ENCODE data around the gene GZF1. TPM values are rescaled to one million over a fixed set of nuclear protein-coding genes. Genes with fewer than 3 reads are reported as not detected.
A peak's percentile ranks its signal among the peaks of the same experiment; 100 is the strongest.

The GZF1 gene
- total RNA-seq (10 to 100 TPM; 11.1 to 31.7 (median 19.6) TPM), polyA plus RNA-seq (10 to 100 TPM in 1 of 3 donors, 1 to 10 TPM in 2; 8.0 to 19.5 (median 8.2) TPM)
- long read RNA-seq, donor 1, full-length matches to known transcripts = 1 of 10 reads
- long read RNA-seq, donor 1, partial matches to known transcripts = 9 of 10 reads
- long read RNA-seq, donor 1, other reads (novel, unspliced or antisense) = 0 of 10 reads
- long read RNA-seq, donor 2, full-length matches to known transcripts = 4 of 4 reads
- long read RNA-seq, donor 2, partial matches to known transcripts = 0 of 4 reads
- long read RNA-seq, donor 2, other reads (novel, unspliced or antisense) = 0 of 4 reads
- long read RNA-seq, donor 3 = 0 reads
- long read RNA-seq, donor 4, partial matches to known transcripts = 1 of 6 reads
- long read RNA-seq, donor 4, other reads (novel, unspliced or antisense) = 5 of 6 reads
- long read RNA-seq, donor 5, full-length matches to known transcripts = 12 of 27 reads
- long read RNA-seq, donor 5, partial matches to known transcripts = 2 of 27 reads
- long read RNA-seq, donor 5, other reads (novel, unspliced or antisense) = 13 of 27 reads
- long read RNA-seq, donor 6, full-length matches to known transcripts = 2 of 6 reads
- long read RNA-seq, donor 6, partial matches to known transcripts = 2 of 6 reads
- long read RNA-seq, donor 6, other reads (novel, unspliced or antisense) = 2 of 6 reads
- long read RNA-seq, donor 7 = 0 reads
- long read RNA-seq, donor 8, full-length matches to known transcripts = 9 of 9 reads
- long read RNA-seq, donor 8, partial matches to known transcripts = 0 of 9 reads
- long read RNA-seq, donor 8, other reads (novel, unspliced or antisense) = 0 of 9 reads
- long read RNA-seq, donor 9 = 0 reads
- long read RNA-seq, donor 10, full-length matches to known transcripts = 2 of 2 reads
- long read RNA-seq, donor 10, partial matches to known transcripts = 0 of 2 reads
- long read RNA-seq, donor 10, other reads (novel, unspliced or antisense) = 0 of 2 reads

DNA sequence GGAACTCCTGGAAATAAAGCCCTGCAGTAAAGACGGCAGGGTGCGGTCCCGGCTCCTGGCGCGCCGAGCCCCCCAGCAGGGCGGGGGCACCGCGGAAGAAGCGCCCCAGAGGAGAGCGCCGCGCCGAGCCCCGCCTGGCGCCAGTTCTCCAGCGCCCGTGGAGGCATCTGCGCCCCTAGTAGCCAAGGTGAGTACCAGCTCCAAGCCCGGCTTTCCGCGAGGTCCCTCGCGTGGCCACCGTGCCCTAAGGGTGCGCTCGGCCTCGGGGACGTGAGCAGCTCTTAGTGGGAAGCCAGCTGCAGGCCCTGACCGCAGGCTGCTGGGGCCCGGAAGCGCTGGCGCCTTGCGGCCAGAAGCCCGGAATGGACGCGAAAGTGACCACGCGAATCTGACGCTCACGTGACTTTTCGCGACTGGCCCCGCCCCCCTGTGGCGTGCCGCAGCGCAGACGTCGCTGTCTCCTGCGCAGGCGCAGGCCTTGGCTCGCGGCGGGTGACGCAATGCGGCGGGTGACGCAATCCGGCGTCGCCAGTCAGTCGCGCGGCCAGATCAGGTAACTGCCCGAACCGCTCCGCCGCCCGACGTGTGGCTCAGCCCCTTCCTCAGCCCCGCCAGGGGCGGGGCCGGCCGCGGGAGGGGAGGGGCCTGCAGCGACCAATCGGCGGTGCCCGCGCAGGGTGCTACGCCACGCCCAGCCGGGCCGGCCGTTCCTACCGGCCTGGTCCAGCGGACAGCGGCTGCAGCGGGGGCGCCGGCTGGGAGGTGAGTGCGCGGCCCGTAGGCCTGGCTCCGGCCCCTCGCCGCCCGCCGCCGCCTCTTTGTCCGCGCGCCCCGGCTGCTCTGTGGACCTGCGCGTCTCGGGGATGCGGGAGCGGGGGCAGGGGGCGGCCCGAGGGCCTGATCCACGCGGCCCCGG, at the start of gene GZF1:
GZF1 (plus strand) TSS at position 707 of the 916 bp plus-strand sequence. CDS start 2,202 bp downstream, outside the sequence.
- Histone ChIP-seq H3K9me3 (replicated peaks in 1 of 3) (no peaks in the 10 kb centered on the region), H3K4me3 (peak within 1 kb of the TSS; percentile 2 to 86 (median 58)), H3K4me1 (replicated peaks in 1 of 2) (peaks cover 25 to 48% of the 10 kb centered on the region in 2 donors), H3K36me3 (replicated peaks in 1 of 2) (peaks cover 0 to 15% of the 10 kb centered on the region in 2 donors), H3K27me3 (no peaks in the 10 kb centered on the region), H3K27ac (peak within 1 kb of the TSS; percentile 98 to 100 (median 100))
- TF ChIP-seq, protein P1, sequence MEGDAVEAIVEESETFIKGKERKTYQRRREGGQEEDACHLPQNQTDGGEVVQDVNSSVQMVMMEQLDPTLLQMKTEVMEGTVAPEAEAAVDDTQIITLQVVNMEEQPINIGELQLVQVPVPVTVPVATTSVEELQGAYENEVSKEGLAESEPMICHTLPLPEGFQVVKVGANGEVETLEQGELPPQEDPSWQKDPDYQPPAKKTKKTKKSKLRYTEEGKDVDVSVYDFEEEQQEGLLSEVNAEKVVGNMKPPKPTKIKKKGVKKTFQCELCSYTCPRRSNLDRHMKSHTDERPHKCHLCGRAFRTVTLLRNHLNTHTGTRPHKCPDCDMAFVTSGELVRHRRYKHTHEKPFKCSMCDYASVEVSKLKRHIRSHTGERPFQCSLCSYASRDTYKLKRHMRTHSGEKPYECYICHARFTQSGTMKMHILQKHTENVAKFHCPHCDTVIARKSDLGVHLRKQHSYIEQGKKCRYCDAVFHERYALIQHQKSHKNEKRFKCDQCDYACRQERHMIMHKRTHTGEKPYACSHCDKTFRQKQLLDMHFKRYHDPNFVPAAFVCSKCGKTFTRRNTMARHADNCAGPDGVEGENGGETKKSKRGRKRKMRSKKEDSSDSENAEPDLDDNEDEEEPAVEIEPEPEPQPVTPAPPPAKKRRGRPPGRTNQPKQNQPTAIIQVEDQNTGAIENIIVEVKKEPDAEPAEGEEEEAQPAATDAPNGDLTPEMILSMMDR (IDR thresholded peaks at IDR 0.05) = peak in 4 of 6 experiments; percentile 10 to 54 (median 22)
- TF ChIP-seq POLR2A (IDR thresholded peaks at IDR 0.05) = peak; percentile 98 to 99
- DNase-seq = peak; percentile 97 to 99 (median 99)
- intact Hi-C loops (cut with DNase I) = loop anchor here (5.0 to 10.0 kb wide), 2 partner anchors 56 to 63 kb away; partner anchors contain the start of gene NAPB (in 1 of the 2)
- WGBS, 4 donors = 0 to 1% (median 0%) methylated on average over 2 to 114 of the region's 114 CpGs

DNA sequence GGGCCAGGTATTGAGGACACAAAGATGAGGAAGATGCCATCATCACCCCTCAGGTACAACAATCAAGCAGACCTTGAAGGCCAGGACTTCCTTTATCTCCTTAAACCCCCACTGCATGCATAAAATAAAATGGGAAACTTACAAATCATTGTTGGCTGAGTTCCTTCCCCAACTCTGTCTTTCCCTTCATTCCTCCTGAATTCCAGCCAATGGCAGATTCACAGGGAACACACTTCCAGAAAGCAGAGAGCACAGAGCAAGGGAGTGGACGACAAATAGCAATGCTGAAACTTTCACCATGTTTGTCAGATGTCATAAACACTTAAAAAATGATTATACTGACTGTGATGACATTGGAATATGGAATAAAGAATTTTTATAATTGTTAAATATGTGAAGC, 48.7 kb upstream of the GZF1 start:
- Histone ChIP-seq H3K27me3 (no peaks in the 10 kb centered on the region), H3K9me3 (replicated peaks in 1 of 3) (no peaks in the 10 kb centered on the region), H3K4me3 (no peak overlapping the region), H3K27ac (no peak overlapping the region), H3K36me3 (replicated peaks in 1 of 2) (no peaks in the 10 kb centered on the region), H3K4me1 (replicated peaks in 1 of 2) (no peaks in the 10 kb centered on the region)
- intact Hi-C loops (cut with DNase I) = no loop called here
- 65 to 75% (median 69%) methylated on average over 1 of the region's 1 CpG for WGBS, 4 donors
- no peak for DNase-seq
- TF ChIP-seq POLR2A (IDR thresholded peaks at IDR 0.05) = no peak
- TF ChIP-seq, protein P1 (IDR thresholded peaks at IDR 0.05) = no peak

DNA sequence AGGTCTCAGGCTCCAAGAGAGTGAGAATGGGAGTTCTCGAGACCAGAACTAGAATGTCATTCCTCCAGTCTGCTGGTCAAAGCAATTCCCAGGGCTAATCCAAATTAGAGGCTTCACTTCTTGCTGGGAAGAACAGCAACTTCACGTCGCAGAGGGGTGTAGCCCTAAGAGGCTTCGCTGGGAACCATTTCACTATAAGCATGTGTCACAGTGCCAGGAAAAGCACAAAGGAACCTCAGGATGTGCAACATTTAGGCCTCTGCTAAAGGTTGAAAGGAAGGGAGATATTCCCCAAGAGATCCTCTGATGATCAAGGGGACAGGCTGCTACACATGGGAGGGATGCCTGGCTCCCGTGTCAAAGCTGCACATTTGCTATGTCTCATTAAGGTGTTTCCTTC, 47.3 kb upstream of the GZF1 start:
- DNase-seq = no peak
- H3K4me3 ChIP-seq = no peak overlapping the region
- H3K36me3 ChIP-seq (replicated peaks in 1 of 2) = no peaks in the 10 kb centered on the region
- peak overlapping the region in 2 of 5 donors; percentile 27 to 48 for H3K27ac ChIP-seq
- intact Hi-C loops (cut with DNase I) = no loop called here
- no peaks in the 10 kb centered on the region for H3K4me1 ChIP-seq (replicated peaks in 1 of 2)
- H3K27me3 ChIP-seq = no peaks in the 10 kb centered on the region
- TF ChIP-seq, protein P1 (IDR thresholded peaks at IDR 0.05) = no peak
- no peak for TF ChIP-seq POLR2A (IDR thresholded peaks at IDR 0.05)
- 61 to 90% (median 84%) methylated on average over 2 to 5 of the region's 5 CpGs for WGBS, 4 donors
- H3K9me3 ChIP-seq (replicated peaks in 1 of 3) = no peaks in the 10 kb centered on the region

Data from adrenal gland (tissue), 19 donors.